SK-N-MC (cell line): Measurements from ENCODE around the gene ITGAE.

ENCODE experiments used
- EZH2 ChIP-seq: fragments of 200-600 bp; sonication (generic); IDR thresholded peaks from one replicate; pipeline ENCODE4 v1.6.1; 2017; ENCODE audit warnings: antibody characterized with exemption
- POLR2AphosphoS5 ChIP-seq: IDR thresholded peaks from 2 replicates; pipeline ENCODE4 v1.6.1; 2012; ENCODE audit warnings: mild to moderate bottlenecking, low read depth, low read length, borderline replicate concordance

DNA sequence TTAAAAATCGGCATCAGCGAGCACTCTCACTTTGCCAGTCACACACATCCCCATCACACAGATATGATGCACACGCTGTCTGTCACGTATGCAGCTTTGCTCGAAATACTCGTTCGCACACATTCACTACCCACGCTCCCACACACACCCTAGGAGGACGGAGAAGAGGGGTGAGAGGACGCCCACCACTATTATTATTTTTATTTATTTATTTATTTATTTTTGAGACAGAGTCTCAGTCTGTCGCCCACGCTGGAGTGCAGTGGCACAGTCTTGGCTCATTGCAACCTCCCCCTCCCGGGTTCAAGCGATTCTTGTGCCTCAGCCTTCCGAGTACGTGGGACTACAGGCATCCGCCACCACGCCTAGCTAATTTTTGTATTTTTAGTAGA, 46.9 kb downstream of the ITGAE start:
- TF ChIP-seq POLR2AphosphoS5 (no peak), EZH2 (no peak)
